ENCODE measurements around the gene OTUB1. TPM values are rescaled to one million over a fixed set of nuclear protein-coding genes. Genes with fewer than 3 reads are reported as not detected.

OTUB1 gene
- total and polyA plus RNA-seq, 11 donors = 46.7 to 83.1 (median 54.5) TPM

GRCh38 chr11:64008283-64008913 is 22.2 kb downstream of the OTUB1 start:
- TF ChIP-seq CTCF (IDR thresholded peaks at IDR 0.05) = no peak
- no peak for TF ChIP-seq POLR2A (IDR thresholded peaks at IDR 0.05)
- ATAC-seq (no peak), DNase-seq (no peak)
- 92 to 94% (median 93%) methylated on average over 19 to 26 of the region's 26 CpGs for WGBS, 4 donors
- peak overlapping the region in 9 of 12 donors; percentile 40 to 59 (median 45) for H3K4me3 ChIP-seq
- H3K4me1 ChIP-seq = peaks cover 0 to 19% (median 14%) of the 10 kb centered on the region in 12 donors
- H3K27ac ChIP-seq = peak overlapping the region in 7 of 12 donors; percentile 10 to 71 (median 55)
- no peaks in the 10 kb centered on the region for H3K9me3 ChIP-seq
- intact Hi-C loops (cut with DNase I) = no loop called here
- peaks cover 0 to 7% (median 0%) of the 10 kb centered on the region in 9 donors for H3K27me3 ChIP-seq
- H3K36me3 ChIP-seq = no peaks in the 10 kb centered on the region

GRCh38 chr11:64008914-64009633 is 22.8 kb downstream of the OTUB1 start:
- Histone ChIP-seq H3K9me3 (no peaks in the 10 kb centered on the region), H3K36me3 (no peaks in the 10 kb centered on the region), H3K4me1 (peaks cover 0 to 19% (median 14%) of the 10 kb centered on the region in 12 donors), H3K27me3 (peaks cover 0 to 7% (median 0%) of the 10 kb centered on the region in 9 donors), H3K4me3 (no peak overlapping the region), H3K27ac (no peak overlapping the region)
- intact Hi-C loops (cut with DNase I) = no loop called here
- WGBS, 4 donors = 96 to 98% (median 97%) methylated on average over 17 to 18 of the region's 18 CpGs
- ATAC-seq = no peak
- DNase-seq = no peak
- TF ChIP-seq CTCF (IDR thresholded peaks at IDR 0.05) (no peak), POLR2A (IDR thresholded peaks at IDR 0.05) (no peak)

- peaks cover 0 to 19% (median 14%) of the 10 kb centered on the region in 12 donors for H3K4me1 ChIP-seq
- no peak for ATAC-seq
- intact Hi-C loops (cut with DNase I) = no loop called here
- peaks cover 0 to 7% (median 0%) of the 10 kb centered on the region in 9 donors for H3K27me3 ChIP-seq
- no peaks in the 10 kb centered on the region for H3K9me3 ChIP-seq
- DNase-seq = no peak
- WGBS, 4 donors = 96 to 98% (median 98%) methylated on average over 7 to 8 of the region's 8 CpGs
- H3K36me3 ChIP-seq = no peaks in the 10 kb centered on the region
- no peak for TF ChIP-seq CTCF (IDR thresholded peaks at IDR 0.05)
- TF ChIP-seq POLR2A (IDR thresholded peaks at IDR 0.05) = no peak
- H3K27ac ChIP-seq = no peak overlapping the region
- H3K4me3 ChIP-seq = no peak overlapping the region
Observed at GRCh38 chr11:64009710-64010109, 23.5 kb downstream of the OTUB1 start.

GRCh38 chr11:64010783-64011182 is 24.5 kb downstream of the OTUB1 start:
- peaks cover 0 to 19% (median 14%) of the 10 kb centered on the region in 12 donors for H3K4me1 ChIP-seq
- H3K36me3 ChIP-seq = no peaks in the 10 kb centered on the region
- intact Hi-C loops (cut with DNase I) = no loop called here
- no peak for DNase-seq
- WGBS, 4 donors = 96 to 100% (median 98%) methylated on average over 2 of the region's 2 CpGs
- H3K27ac ChIP-seq = no peak overlapping the region
- no peak for ATAC-seq
- no peak overlapping the region for H3K4me3 ChIP-seq
- TF ChIP-seq POLR2A (IDR thresholded peaks at IDR 0.05) = no peak
- no peak for TF ChIP-seq CTCF (IDR thresholded peaks at IDR 0.05)
- H3K27me3 ChIP-seq = peaks cover 0 to 7% (median 0%) of the 10 kb centered on the region in 9 donors
- no peaks in the 10 kb centered on the region for H3K9me3 ChIP-seq

All from heart left ventricle (tissue), 16 donors.